Uterus (tissue), 2 donors: Measurements from ENCODE around the gene NXF1.

Experiments
- CTCF ChIP-seq, 4 experiments: fragments of 200-600 bp in 2 of 4; fragments of 450-650 bp in 2 of 4; sonication (generic) in 2 of 4; IDR thresholded peaks; one replicate each; pipeline ENCODE4 v1.5.1; 2016 to 2019; ENCODE audit warnings: antibody characterized with exemption in 4 of 4, mild to moderate bottlenecking in 2 of 4, moderate library complexity in 1 of 4
- POLR2A ChIP-seq, 2 donors: fragments of 450-650 bp; IDR thresholded peaks; one replicate each; pipeline ENCODE4 v1.6.1; 2016; ENCODE audit warnings: antibody characterized with exemption in 2 of 2, mild to moderate bottlenecking in 1 of 2, moderate library complexity in 1 of 2

GRCh38 chr11:62854013-62854824 lies 49.0 kb upstream of the NXF1 start:
- TF ChIP-seq CTCF (IDR thresholded peaks at IDR 0.05) = no peak
- TF ChIP-seq POLR2A (IDR thresholded peaks at IDR 0.05) = no peak
